GM19452 (cell line): Measurements from ENCODE around the gene RHNO1.

Experiments
- ATAC-seq: cut with Tn5 transposase; IDR thresholded peaks from one replicate; pipeline ENCODE4 v1.9.1; 2021; ENCODE audit not compliant: unreplicated experiment

RHNO1 gene, protein sequence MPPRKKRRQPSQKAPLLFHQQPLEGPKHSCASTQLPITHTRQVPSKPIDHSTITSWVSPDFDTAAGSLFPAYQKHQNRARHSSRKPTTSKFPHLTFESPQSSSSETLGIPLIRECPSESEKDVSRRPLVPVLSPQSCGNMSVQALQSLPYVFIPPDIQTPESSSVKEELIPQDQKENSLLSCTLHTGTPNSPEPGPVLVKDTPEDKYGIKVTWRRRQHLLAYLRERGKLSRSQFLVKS

DNA sequence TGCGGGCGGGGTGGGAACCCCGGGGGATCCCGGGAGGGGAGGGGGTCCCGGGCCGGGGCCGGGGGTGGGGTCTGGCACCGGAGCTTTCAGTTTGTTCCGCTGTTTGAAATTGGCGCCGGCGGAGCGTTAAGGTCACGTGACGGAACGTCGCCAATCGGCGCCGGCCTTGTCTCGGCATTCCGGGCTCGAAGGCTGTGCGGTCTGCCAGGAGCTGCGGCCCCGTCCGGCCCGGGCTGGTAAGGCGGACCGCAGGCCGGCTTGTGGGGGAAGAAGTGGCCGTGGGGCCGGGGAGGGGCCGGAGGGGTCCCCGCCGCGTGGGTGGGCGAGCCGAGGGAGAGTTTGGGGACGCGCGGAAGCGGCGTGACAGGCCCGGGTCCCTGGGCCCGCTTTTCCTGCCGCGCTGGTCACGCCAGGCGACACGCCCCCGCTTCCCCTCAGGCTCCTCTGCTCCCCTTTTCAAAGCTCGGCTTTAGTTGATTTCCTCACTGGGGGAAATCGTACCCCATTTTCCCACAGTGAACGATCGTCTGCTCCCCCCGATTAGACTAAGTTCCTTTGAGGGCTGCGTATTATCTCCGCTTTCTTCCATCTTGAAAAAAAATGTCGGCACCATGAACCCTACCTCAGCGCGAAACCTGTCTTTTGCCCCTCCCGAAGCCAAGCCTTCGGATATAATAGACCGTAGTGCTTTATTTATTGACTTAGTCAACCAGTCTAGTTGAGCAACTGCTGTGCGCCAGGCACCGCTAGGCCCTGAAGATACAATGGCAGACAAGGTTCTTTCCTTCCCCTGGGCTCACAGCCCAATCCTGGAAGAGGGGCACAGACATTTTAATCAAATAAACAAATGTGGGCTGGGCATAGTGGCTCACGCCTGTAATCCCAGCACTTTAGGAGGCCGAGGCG is at the start of gene RHNO1, which contains the start of gene FOXM1:
RHNO1 (plus strand) TSS at position 177 of the 906 bp plus-strand sequence. CDS start 8,144 bp downstream, outside the sequence.
FOXM1 (minus strand) TSS at position 128 of the 906 bp plus-strand sequence. CDS start 2,696 bp downstream, outside the sequence.
- peak; percentile 72 for ATAC-seq

DNA sequence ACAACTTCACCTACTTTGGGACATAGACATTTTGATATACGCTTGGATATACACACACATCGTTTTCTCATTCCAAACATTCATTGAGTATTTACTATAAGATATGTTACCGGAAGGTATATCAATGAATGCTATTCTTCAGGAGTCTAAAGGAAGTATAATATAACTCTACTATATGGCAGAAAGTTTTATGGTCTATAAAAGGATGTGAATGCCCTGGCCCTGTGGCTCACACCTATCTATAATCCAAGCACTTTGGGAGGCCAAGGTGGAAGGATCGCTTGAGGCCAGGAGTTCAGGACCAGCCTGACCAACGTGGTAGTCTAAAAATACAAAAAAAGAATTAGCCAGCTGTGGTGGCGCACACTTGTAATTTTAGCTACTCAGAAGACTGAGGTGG is 47.7 kb upstream of the RHNO1 start:
- ATAC-seq, result no peak

- no peak for ATAC-seq
Measured at GRCh38 chr12:2832550-2833127, 44.4 kb upstream of the RHNO1 start.

DNA sequence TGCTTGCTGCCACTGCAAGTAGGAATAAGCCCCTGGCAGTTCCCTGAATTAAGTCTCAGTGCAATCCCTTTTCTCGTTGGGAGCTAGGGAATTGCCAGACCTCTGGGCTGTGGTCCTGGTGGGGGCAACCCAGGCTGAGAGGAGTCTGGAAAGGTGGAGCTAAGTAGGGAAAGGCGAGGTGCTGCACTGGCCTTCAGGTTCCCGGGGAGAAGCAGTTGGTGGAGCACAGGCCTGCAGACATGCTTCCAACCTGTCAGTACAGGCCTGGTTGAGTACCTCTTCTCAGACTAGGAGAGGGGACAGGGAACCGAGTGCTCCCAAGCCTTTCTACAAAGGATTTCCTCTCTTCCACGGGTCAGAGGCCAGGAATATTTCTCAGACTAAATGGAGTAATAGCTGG is 43.7 kb upstream of the RHNO1 start:
- ATAC-seq, result no peak

GRCh38 chr12:2833810-2834209 is 43.2 kb upstream of the RHNO1 start:
- ATAC-seq, result no peak

- ATAC-seq, result no peak
Measured at GRCh38 chr12:2834581-2835491, 42.2 kb upstream of the RHNO1 start, which contains the start of gene NRIP2. TSS of gene NRIP2 (minus strand) at chr12:2835035. CDS start at chr12:2834983, 52 bp downstream.

DNA sequence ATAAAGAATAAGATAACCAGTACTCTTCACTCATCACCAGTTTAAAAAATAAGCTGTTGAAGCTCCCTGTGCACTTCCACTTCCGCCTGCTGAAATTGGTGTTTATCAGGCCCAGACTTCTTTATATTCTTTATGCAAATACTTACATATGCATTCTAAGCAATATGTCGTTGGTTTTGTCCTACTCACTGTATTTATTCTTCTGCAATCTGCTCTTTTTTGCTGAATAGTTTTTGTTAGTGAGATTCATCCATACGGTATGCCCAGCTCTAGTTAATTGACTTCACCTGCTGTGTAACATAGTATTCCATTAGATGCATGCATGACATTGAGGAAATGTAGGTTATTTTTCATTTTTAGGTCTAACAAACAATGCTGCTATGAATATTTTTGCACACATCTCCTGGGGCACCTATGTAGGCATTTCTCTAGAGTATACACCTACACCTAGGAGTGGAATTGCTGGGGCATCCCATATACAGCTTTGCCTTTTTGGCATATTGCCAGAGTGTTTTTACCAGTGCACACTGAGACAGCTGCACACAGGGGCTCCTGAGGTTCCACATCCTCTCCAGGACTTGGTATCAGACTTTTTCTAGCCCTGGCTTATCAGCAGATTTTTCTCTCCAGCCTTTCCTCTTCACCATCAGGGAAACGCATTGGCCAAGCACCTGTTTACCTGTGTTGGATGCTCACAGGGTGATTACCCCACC is 41.2 kb upstream of the RHNO1 start:
- ATAC-seq, result no peak

GRCh38 chr12:2836574-2836973 is 40.4 kb upstream of the RHNO1 start:
- no peak for ATAC-seq

GRCh38 chr12:2841056-2841650 is 35.9 kb upstream of the RHNO1 start:
- ATAC-seq, result no peak

DNA sequence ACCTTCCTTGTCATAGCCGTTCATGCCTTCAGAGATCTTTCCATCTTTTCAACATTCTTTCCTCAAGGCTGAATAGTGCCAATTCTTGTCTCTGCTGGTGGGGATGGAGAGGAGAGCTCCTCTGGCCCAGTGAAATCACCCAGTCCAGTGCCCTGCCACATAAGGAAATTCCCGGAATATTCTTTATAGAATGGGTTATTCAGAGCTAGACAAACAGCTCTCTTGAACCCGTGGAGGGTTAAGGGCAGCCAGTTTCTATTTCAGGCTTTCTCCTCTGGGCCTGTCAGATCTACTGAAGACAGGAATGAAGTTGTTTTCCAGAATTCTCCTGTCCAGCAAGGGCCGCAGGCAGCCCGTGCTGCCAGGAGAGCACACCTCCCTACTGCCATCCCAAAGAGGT is 34.1 kb upstream of the RHNO1 start:
- ATAC-seq, result no peak

DNA sequence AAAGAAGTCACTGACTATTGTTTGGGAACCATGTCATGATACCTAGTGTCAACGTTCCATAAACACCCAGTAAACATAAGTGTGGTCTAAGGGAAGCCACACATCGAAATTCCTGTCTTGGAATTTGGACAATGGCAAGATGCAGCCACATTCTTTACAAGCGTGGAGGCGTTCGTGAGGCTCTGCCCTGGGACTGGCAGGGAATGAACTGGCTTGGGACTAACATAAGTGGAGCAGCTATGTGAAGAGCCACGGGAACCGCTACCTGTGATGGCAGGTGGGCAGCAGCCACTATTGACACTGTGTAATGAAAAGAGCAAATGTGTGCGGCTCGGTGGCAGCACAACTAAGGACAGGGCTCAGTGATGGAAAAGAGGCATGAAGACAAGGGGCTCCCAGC is 32.2 kb upstream of the RHNO1 start:
- ATAC-seq, result no peak

GRCh38 chr12:2845280-2845679 is 31.7 kb upstream of the RHNO1 start:
- no peak for ATAC-seq

- no peak for ATAC-seq
Measured at GRCh38 chr12:2851931-2852330, 25.1 kb upstream of the RHNO1 start.

- ATAC-seq, result no peak
Measured at GRCh38 chr12:2853626-2854025, 23.4 kb upstream of the RHNO1 start.

- no peak for ATAC-seq
Measured at GRCh38 chr12:2854669-2855453, 22.2 kb upstream of the RHNO1 start.

DNA sequence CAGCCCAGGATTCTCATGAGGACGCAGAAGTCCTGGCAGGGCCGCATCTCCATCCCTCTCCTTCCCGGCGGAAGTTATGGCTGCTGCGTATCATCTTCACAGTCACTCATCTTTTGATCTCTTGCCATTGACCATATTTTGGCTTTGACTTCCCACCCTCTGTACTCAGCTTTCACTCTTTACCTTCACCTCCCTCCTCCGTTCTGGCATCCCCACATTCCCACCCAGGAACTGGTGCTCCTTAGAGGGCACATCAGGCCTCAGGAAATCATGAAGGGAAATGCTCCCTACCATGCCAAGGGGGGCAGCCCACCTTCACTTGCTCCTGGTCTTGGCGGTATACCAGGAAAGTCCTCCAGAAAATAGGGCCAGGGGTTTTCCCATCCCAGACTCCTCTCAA is 21.5 kb upstream of the RHNO1 start:
- ATAC-seq, result no peak

- ATAC-seq, result no peak
Measured at GRCh38 chr12:2856051-2856450, 21.0 kb upstream of the RHNO1 start.

GRCh38 chr12:2857021-2857431 is 20.0 kb upstream of the RHNO1 start, which contains the start of gene TEX52:
TSS of gene TEX52 (minus strand) at chr12:2857039. CDS start at chr12:2857026, 13 bp downstream.
- ATAC-seq, result no peak

DNA sequence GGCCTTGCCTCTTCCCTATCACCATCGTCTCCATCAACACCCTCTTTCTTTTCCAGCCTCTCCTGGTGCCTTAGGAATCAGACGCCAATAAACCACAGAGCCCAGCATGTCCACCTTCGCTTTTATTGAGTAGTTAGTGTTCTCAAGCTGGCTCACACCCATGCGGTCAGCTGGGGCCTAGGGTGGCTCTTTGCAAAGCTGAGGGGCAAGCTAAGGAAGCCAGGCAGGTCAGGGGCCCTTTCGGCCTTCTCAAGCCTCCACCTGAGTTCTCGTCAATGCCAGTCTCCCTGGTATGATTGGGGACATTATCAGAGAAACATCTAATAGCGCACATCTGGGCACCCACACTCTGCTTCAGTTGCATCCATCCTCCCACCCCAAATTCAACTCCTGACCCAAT is 19.4 kb upstream of the RHNO1 start:
- no peak for ATAC-seq
